ENCODE measurements around the gene ARIH1. TPM values are rescaled to one million over a fixed set of nuclear protein-coding genes. Genes with fewer than 3 reads are reported as not detected.
"Not testable (repeated sequence)": the region's sequence is repeated elsewhere in the genome, so short reads cannot be mapped to it uniquely, and the experiment has no call there.

ARIH1 gene
- total RNA-seq, 1 experiment from 2014 or later = 209 TPM

GRCh38 chr15:72609862-72610261 lies 135.7 kb downstream of the ARIH1 start:
- H3K36me3 ChIP-seq (ENCODE audit: control insufficient read depth in 1 of 2, insufficient read depth in 2 of 2, low read length in 2 of 2) = no peaks in the 10 kb centered on the region
- intact Hi-C loops (cut with micrococcal nuclease) = no loop called here
- no TSS peak for BruUV-seq (replicated peaks)
- H2AFZ ChIP-seq (ENCODE audit: low read depth, low read length, poor library complexity, severe bottlenecking) = no peak overlapping the region
- ChIA-PET CTCF (interaction anchor here (0.8 kb wide), 1 partner anchor 10 kb away, joined by 3 read pairs; no protein-coding TSS in a partner anchor), RAD21 (ENCODE audit: low non-redundant PET in 1 of 2, low total read pairs in 2 of 2, uncharacterized antibody in 2 of 2, unreplicated experiment in 2 of 2) (no interaction called here), POLR2A (no interaction called here)
- ATAC-seq = no peak
- H3K4me2 ChIP-seq (ENCODE audit: low read length) = no peak overlapping the region
- no peaks in the 10 kb centered on the region for H4K20me1 ChIP-seq (ENCODE audit: insufficient read depth)
- TF ChIP-seq EZH2phosphoT487 (IDR thresholded peaks at IDR 0.05; ENCODE audit: borderline replicate concordance) (no peak), SP1 (IDR thresholded peaks at IDR 0.05; ENCODE audit: low read depth) (no peak), CEBPB (IDR thresholded peaks at IDR 0.05; ENCODE audit: low read depth) (no peak), YY1 (IDR thresholded peaks at IDR 0.05; ENCODE audit: extremely low read depth, insufficient replicate concordance, low read depth, low read length) (no peak), MAX (IDR thresholded peaks at IDR 0.05) (no peak), ELF1 (IDR thresholded peaks at IDR 0.05; ENCODE audit: borderline replicate concordance, low read depth) (no peak), ZBTB33 (IDR thresholded peaks at IDR 0.05; ENCODE audit: extremely low read depth, insufficient replicate concordance, low read length) (no peak), EGR1 (IDR thresholded peaks at IDR 0.05; ENCODE audit: low read depth) (no peak), CTCF (IDR thresholded peaks at IDR 0.05 in 2 of 3, conservative IDR thresholded peaks at IDR 0.05 in 1 of 3; ENCODE audit: borderline replicate concordance in 1 of 3, insufficient read depth in 1 of 3, low read depth in 2 of 3, low read length in 2 of 3) (no peak), EZH2 (IDR thresholded peaks at IDR 0.05) (no peak), POLR2AphosphoS5 (IDR thresholded peaks at IDR 0.05; ENCODE audit: low read depth, low read length) (no peak), SIN3A (IDR thresholded peaks at IDR 0.05; ENCODE audit: low read depth) (no peak), ZFX (IDR thresholded peaks at IDR 0.05) (no peak), FOSL1 (IDR thresholded peaks at IDR 0.05; ENCODE audit: low read depth) (no peak)
- no peak overlapping the region for H3K27ac ChIP-seq (ENCODE audit: low read depth, low read length)
- no peaks in the 10 kb centered on the region for H3K9me2 ChIP-seq (ENCODE audit: insufficient read depth)
- no peaks in the 10 kb centered on the region for H3K9me3 ChIP-seq (ENCODE audit: control insufficient read depth in 1 of 2, insufficient read depth in 1 of 2, low read depth in 1 of 2, low read length in 2 of 2)
- DNase-seq (ENCODE audit: low read depth, low spot score) = no peak
- no peak overlapping the region for H3K4me3 ChIP-seq (replicated peaks in 1 of 2; ENCODE audit: low read depth in 1 of 2, low read length in 2 of 2)
- H3K9ac ChIP-seq (ENCODE audit: low read length) = no peak overlapping the region
- peaks cover 6% of the 10 kb centered on the region; the same call in 1 of the 2 replicates for H3K27me3 ChIP-seq (ENCODE audit: insufficient read depth, low read length)
- no peaks in the 10 kb centered on the region for H3K4me1 ChIP-seq (ENCODE audit: control insufficient read depth in 1 of 2, insufficient read depth in 2 of 2, low read length in 2 of 2)
- no peaks in the 10 kb centered on the region for H3K79me2 ChIP-seq (ENCODE audit: insufficient read depth, low read length)

GRCh38 chr15:72612324-72612723 lies 138.2 kb downstream of the ARIH1 start:
- H3K27ac ChIP-seq (ENCODE audit: low read depth, low read length); H4K20me1 ChIP-seq (ENCODE audit: insufficient read depth); BruUV-seq (replicated peaks); H3K4me2 ChIP-seq (ENCODE audit: low read length); H2AFZ ChIP-seq (ENCODE audit: low read depth, low read length, poor library complexity, severe bottlenecking); H3K9me2 ChIP-seq (ENCODE audit: insufficient read depth); CTCF ChIA-PET; H3K9ac ChIP-seq (ENCODE audit: low read length); H3K36me3 ChIP-seq (ENCODE audit: control insufficient read depth in 1 of 2, insufficient read depth in 2 of 2, low read length in 2 of 2); H3K9me3 ChIP-seq (ENCODE audit: control insufficient read depth in 1 of 2, insufficient read depth in 1 of 2, low read depth in 1 of 2, low read length in 2 of 2); H3K79me2 ChIP-seq (ENCODE audit: insufficient read depth, low read length); H3K27me3 ChIP-seq (ENCODE audit: insufficient read depth, low read length); DNase-seq (ENCODE audit: low read depth, low spot score); ATAC-seq; H3K4me1 ChIP-seq (ENCODE audit: control insufficient read depth in 1 of 2, insufficient read depth in 2 of 2, low read length in 2 of 2); intact Hi-C loops (cut with micrococcal nuclease); POLR2A ChIA-PET; H3K4me3 ChIP-seq (replicated peaks in 1 of 2; ENCODE audit: low read depth in 1 of 2, low read length in 2 of 2); RAD21 ChIA-PET (ENCODE audit: low non-redundant PET in 1 of 2, low total read pairs in 2 of 2, uncharacterized antibody in 2 of 2, unreplicated experiment in 2 of 2): not testable (repeated sequence)

Data from HCT116 (cell line).